G401 (cell line): ENCODE results near the gene ACOX3. TPM values are rescaled to one million over a fixed set of nuclear protein-coding genes. Genes with fewer than 3 reads are reported as not detected.

Experiments
- DNase-seq: peaks from one replicate; pipeline ENCODE4 v3.0.0-alpha.2; 2015; ENCODE audit warnings: low spot score
- in situ Hi-C: cut with HindIII; loops from 2 replicates; pipeline ENCODE4 v1.10.0; 2016; ENCODE audit warnings: low sequenced_read_pairs, mixed read lengths
- total RNA-seq: library from RNA; depleted of rRNA; stranded (reverse); fragments of >200 nt; shearing (Covaris generic); gene quantifications from 2 replicates; pipeline ENCODE4 v1.2.3, GENCODE V29; 2014

The ACOX3 gene
- total RNA-seq, 1 experiment from 2014 or later = 46.7 TPM

- no peak for DNase-seq
- in situ Hi-C loops = no loop called here
Observed at GRCh38 chr4:8368998-8369397, 71.5 kb downstream of the ACOX3 start.

DNA sequence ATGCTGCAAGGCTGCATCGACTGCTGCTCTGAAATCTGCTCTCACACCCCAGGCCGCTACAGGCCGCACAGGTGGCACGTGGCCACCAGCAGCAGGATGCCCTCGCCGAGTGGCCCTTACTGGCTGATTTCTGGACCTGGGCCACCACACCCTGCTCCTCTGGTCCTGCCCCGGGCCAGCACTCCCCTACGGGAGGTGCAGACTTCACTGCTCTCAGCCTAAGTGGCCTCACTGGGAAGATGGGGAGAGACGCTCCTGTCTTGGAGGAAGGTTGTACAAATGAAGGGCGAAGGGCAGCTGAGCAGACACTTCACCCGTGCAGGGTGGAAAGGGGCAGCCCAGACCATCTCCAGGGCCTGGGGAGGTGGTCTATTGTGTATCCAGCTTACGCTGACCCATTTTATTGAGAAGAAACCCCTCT lies 72.5 kb downstream of the ACOX3 start:
- in situ Hi-C loops = no loop called here
- DNase-seq = no peak

DNA sequence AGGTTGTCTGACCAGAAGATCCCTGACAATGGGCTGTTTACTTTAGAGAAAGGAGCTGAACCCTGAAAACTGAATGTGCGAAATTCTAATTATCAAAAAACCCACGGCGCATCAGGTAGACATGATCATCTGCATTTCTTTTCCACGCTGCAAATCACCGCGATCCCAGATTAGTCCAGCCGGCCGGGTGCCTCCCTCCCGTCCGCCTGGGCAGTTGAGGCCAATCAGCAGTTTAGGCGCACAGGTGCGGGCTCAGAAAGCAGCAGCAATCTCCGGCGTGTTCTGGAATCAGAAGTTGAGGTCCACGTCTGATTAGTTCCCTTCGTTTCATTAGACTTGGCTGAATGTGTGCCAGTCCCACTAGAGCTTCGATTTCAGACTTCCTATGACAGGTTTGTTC lies 73.9 kb downstream of the ACOX3 start:
- in situ Hi-C loops = no loop called here
- no peak for DNase-seq

DNA sequence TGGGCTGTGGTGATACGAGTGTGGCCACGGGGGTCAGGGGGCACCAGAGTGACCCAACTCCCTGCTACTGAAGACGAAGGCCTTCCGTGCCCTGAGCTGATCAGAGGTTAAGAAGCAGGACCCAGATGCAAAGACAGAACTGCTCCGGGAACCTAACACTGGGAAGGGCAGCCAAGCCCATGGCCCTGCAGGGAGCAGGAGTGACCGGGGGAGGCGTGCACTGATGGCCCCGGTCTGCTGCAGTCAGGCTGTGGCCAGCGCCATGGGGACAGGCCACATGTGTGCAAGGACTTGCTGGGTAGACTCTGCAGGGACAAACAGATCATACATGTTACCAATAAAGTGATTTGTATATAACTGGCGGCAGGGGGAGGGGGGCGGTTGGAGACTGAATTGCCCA lies 74.6 kb downstream of the ACOX3 start:
- no peak for DNase-seq
- in situ Hi-C loops = no loop called here

DNA sequence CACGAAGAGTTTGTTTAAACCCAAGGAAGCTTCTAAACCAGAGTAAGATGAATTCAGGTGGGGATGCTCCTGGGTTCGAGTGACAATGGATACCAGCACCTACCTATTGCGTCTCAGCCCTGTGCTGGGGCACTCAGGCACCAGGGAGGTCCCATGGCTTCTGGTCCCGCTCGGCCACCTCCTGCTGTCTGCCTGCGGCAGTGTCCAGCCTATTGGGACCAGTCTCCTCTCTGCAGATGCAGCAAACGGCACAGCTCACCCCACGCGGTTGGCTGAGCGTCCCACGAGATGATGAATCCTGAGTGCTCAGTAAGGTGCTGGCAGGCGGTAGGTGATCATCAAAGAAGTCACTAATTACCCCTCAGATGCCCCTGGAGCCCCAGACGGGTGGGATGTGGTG lies 75.2 kb downstream of the ACOX3 start:
- DNase-seq = no peak
- in situ Hi-C loops = no loop called here

DNA sequence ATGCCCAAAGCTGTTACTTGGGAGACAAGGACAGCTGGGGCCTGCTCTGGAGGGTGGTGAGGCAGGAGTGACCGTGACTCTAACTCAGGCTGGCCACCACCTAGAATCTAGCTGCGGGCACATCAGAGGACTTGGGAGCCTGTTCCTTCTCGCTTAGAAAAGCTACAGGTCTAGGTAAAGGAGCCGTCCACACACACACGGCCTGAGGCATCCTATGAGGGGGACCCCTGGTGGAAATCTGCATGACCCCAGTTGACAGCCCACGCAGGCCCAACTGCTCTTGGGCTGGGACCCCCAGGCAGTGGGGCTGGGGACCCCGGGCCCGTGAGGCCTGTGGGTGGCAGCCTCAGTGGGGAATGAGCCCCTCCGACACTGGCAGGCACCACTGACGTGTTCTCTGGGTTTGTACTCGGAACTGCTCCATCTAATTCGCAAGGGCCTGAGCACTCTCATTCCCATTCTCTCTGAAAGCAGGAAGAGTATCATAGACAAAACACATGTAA lies 75.6 kb downstream of the ACOX3 start:
- no peak for DNase-seq
- in situ Hi-C loops = no loop called here

DNA sequence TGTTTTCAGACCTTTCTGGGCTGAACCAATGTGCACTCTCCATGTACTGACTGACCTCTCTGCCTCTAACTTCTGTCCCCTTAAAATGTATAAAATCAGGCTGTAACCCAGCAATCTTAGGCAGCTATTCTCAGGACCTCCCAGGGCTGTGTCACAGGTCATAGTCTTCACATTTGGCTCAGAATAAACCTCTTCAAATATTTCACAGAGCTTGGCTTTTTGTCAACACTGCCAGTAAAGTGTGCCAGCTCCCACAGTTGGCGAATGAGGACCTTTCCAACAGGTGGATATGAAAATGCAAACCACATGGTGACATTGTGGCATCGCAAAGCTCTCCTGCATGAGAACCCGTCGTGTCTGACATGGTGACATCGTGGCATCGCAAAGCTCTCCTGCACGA lies 76.4 kb downstream of the ACOX3 start:
- in situ Hi-C loops = no loop called here

DNA sequence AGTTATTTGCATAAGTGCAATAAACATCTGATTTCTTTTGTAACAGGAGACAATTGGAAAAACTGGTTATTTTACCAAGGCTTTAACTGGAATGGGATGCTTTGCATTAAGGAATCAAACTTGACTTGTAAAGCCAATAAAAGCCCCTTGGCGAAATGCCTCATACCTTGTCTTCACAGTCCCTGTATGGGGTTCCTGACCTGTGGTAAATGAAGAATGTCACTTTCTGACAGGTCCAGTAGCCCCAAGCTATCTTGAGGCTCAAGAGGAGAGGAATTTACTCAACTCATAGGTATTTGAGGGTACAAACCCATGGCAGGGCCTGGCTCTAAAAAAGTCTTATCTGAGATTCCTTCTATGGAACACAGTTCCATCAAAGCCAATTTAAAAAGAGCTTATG lies 78.0 kb downstream of the ACOX3 start:
- in situ Hi-C loops = no loop called here
- DNase-seq = no peak

More for the DNA sequence above, 76.4 kb downstream of the ACOX3 start:
- DNase-seq = no peak

GRCh38 chr4:8359193-8359592 lies 81.3 kb downstream of the ACOX3 start:
- no peak for DNase-seq
- in situ Hi-C loops = no loop called here

DNA sequence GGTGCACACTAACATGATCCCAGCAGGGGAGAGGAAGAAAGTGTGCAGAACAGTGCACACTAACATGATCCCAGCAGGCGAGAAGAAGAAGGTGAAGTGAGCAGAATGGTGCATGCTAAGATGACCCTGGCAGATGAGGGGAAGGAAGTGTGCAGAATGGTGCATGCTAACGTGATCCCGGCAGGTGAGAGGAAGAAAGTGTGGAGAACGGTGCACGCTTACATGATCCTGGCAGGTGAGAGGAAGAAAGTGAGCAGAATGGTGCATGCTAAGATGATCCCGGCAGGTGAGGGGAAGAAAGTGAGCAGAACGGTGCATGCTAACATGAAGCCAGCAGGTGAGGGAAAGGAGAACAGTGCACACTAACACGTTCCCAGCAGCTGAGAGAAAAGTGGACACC lies 83.7 kb downstream of the ACOX3 start:
- in situ Hi-C loops = no loop called here

GRCh38 chr4:8355864-8356565 lies 84.5 kb downstream of the ACOX3 start:
- in situ Hi-C loops = no loop called here
- no peak for DNase-seq

More for the DNA sequence above, 83.7 kb downstream of the ACOX3 start:
- DNase-seq = no peak

GRCh38 chr4:8355306-8355705 lies 85.2 kb downstream of the ACOX3 start:
- no peak for DNase-seq
- in situ Hi-C loops = no loop called here

DNA sequence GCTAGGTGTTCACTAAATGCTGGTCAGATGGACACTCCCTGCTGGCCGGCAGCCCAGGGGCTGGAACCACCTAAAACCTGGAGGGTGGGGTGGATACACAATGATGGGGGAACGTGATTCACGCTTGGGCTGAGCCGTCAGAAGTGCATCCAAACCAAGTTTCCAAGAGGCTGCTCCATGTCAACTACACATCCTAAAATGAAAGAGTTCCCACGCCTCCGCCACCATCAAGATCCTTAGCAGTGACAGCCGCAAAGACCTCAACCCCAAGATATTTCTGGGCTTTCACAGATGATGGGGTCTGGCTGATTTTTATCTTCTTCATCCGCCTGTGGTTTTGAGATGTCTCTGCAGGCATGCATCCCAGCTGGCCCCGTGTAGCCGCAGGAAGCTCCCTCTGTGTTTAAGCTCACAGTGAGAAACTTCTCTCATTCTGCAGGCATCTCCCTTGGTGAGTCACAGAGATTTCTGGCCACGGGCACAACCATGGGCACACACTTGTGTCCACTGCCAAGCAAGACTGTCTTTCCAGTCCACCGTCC lies 86.5 kb downstream of the ACOX3 start:
- DNase-seq = no peak
- in situ Hi-C loops = no loop called here

- in situ Hi-C loops = no loop called here
- DNase-seq = no peak
Observed at GRCh38 chr4:8353158-8353669, 87.3 kb downstream of the ACOX3 start.

DNA sequence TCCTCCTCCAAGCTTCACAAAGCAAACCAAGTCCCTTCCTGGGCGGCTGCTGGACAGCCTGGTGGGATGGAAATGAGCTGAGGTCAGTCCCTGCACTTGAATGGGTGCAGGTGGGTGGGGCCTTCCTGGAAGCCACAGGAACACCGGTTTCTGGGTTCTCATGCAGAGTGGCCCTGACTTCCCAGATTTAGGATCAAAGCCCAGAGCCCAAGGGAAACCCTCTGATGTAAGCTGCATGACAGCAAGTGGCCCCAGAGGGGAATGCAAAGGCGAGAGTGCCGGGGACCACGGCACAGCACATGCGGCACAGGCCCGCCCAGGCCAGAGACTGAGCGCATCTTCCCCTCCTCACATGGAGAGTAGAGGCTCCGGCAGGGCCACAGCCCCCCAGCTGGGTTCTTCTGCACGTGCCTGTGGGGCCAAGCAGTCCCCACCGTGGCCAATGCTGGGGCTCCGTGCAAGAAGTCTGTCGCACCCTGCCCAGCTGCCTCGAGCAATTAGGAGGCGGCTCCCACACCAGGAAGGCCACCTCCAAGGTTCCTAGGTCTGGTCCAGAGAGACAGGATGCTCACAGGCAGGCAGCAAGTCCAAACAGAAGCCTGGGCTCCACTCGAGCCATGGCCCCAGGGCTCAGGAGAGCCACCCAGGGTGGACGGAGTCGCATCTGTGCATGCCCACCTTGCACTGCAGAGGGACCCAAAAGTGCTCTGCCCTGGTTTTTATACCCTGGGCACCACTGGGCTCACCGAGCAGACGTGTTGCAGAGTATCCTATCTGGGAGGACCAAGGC lies 88.0 kb downstream of the ACOX3 start:
- no peak for DNase-seq
- in situ Hi-C loops = no loop called here

- in situ Hi-C loops = no loop called here
- DNase-seq = no peak
Observed at GRCh38 chr4:8351931-8352367, 88.6 kb downstream of the ACOX3 start.

- no peak for DNase-seq
- in situ Hi-C loops = no loop called here
Observed at GRCh38 chr4:8350841-8351461, 89.6 kb downstream of the ACOX3 start.

GRCh38 chr4:8350352-8350751 lies 90.2 kb downstream of the ACOX3 start:
- in situ Hi-C loops = no loop called here
- DNase-seq = no peak

- no peak for DNase-seq
Observed at GRCh38 chr4:8349664-8350236, 90.8 kb downstream of the ACOX3 start.

More at GRCh38 chr4:8349664-8350236, 90.8 kb downstream of the ACOX3 start:
- in situ Hi-C loops = no loop called here
